GM06990 (cell line): ENCODE results near the gene ADCY3.

Experiments
- DNase-seq: peaks from one replicate; pipeline ENCODE4 v3.0.0-alpha.2; 2011; ENCODE audit not compliant: insufficient read length; ENCODE audit errors: extremely low read depth
- H3K27me3 ChIP-seq: replicated peaks from 2 replicates; pipeline ENCODE4 v1.6.0; 2011; ENCODE audit warnings: low read length; ENCODE audit not compliant: control insufficient read depth, insufficient read depth
- H3K36me3 ChIP-seq: 2 replicates; pipeline ENCODE4 v1.5.1; 2011; ENCODE audit warnings: low read length; ENCODE audit not compliant: control insufficient read depth, insufficient read depth
- H3K4me3 ChIP-seq: replicated peaks from 2 replicates; pipeline ENCODE4 v1.5.1; 2011; ENCODE audit warnings: low read depth, mild to moderate bottlenecking, control low read depth, low read length
- CTCF ChIP-seq: IDR thresholded peaks from 2 replicates; pipeline ENCODE4 v1.5.1; 2011; ENCODE audit warnings: low read length, control low read depth, mild to moderate bottlenecking, inconsistent platforms; ENCODE audit not compliant: insufficient read depth, poor library complexity, severe bottlenecking

Gene ADCY3

GRCh38 chr2:24792874-24793760 is 126.9 kb downstream of the ADCY3 start, which contains the start of the genes CENPO and PTRHD1:
CENPO (plus strand) TSS chr2:24793425; CDS start chr2:24793920, 495 bp downstream.
PTRHD1 (minus strand) TSS chr2:24793391; CDS start chr2:24793377, 14 bp downstream.
- H3K36me3 ChIP-seq, result peaks cover 2% of the 10 kb centered on the region; the same call in 1 of the 2 replicates
- peak; percentile 30 for TF ChIP-seq CTCF
- H3K4me3 ChIP-seq, result peak within 1 kb of the TSS; percentile 94

GRCh38 chr2:24792542-24792873 is 127.5 kb downstream of the ADCY3 start:
- peak overlapping the region; percentile 94 for H3K4me3 ChIP-seq
- H3K36me3 ChIP-seq, result peaks cover 2% of the 10 kb centered on the region; the same call in 1 of the 2 replicates
- TF ChIP-seq CTCF, result no peak
- DNase-seq, result no peak
- H3K27me3 ChIP-seq, result no peaks in the 10 kb centered on the region

More at GRCh38 chr2:24792874-24793760, 126.9 kb downstream of the ADCY3 start, which contains the start of the genes CENPO and PTRHD1:
- H3K27me3 ChIP-seq, result no peaks in the 10 kb centered on the region
- peak; percentile 97 for DNase-seq

- no peak overlapping the region for H3K4me3 ChIP-seq
- no peak for TF ChIP-seq CTCF
- no peak for DNase-seq
Observed at GRCh38 chr2:24791452-24791851, 128.6 kb downstream of the ADCY3 start.

GRCh38 chr2:24788816-24789215 is 131.2 kb downstream of the ADCY3 start:
- H3K27me3 ChIP-seq, result no peaks in the 10 kb centered on the region
- DNase-seq, result no peak
- H3K36me3 ChIP-seq, result no peaks in the 10 kb centered on the region
- TF ChIP-seq CTCF, result no peak
- no peak overlapping the region for H3K4me3 ChIP-seq

More at GRCh38 chr2:24791452-24791851, 128.6 kb downstream of the ADCY3 start:
- Histone ChIP-seq H3K36me3 (no peaks in the 10 kb centered on the region), H3K27me3 (no peaks in the 10 kb centered on the region)

GRCh38 chr2:24787532-24787931 is 132.5 kb downstream of the ADCY3 start:
- H3K27me3 ChIP-seq, result no peaks in the 10 kb centered on the region
- H3K4me3 ChIP-seq, result no peak overlapping the region
- no peak for TF ChIP-seq CTCF
- no peak for DNase-seq
- no peaks in the 10 kb centered on the region for H3K36me3 ChIP-seq
